Left ventricle myocardium inferior (tissue), 1 donor: ENCODE data around the gene MOSPD3. TPM values are rescaled to one million over a fixed set of nuclear protein-coding genes. Genes with fewer than 3 reads are reported as not detected.

ENCODE experiments used
- DNase-seq: peaks from one replicate; pipeline ENCODE4 v3.0.0-alpha.2; 2020
- H3K27ac ChIP-seq: fragments of 200-600 bp; replicated peaks from 2 replicates; pipeline ENCODE4 v1.8.0; 2021
- H3K27me3 ChIP-seq: fragments of 200-600 bp; 2 replicates; pipeline ENCODE4 v1.8.0; 2021; ENCODE audit warnings: low read depth
- H3K36me3 ChIP-seq: fragments of 200-600 bp; 2 replicates; pipeline ENCODE4 v1.8.0; 2021
- H3K4me1 ChIP-seq: fragments of 200-600 bp; 2 replicates; pipeline ENCODE4 v1.8.0; 2021
- H3K4me3 ChIP-seq: fragments of 200-600 bp; 2 replicates; pipeline ENCODE4 v1.8.0; 2021; ENCODE audit warnings: mild to moderate bottlenecking, moderate library complexity
- H3K9me3 ChIP-seq: fragments of 200-600 bp; replicated peaks from 2 replicates; pipeline ENCODE4 v1.8.0; 2021
- intact Hi-C: fragments of 100-400 bp; cut with micrococcal nuclease; formaldehyde crosslinking; loops from one replicate; pipeline ENCODE4 v1.11.0; 2022
- total RNA-seq: library from RNA; stranded (reverse); fragmentation: NEBNext Ultra II Directional; extraction: Animal tissue kit (Norgen Biotek cat#: 25700); gene quantifications from one replicate; pipeline ENCODE4 v1.2.1, GENCODE V29; 2021
- TF ChIP-seq, protein P1 (sequence below): fragments of 200-600 bp; IDR thresholded peaks from 2 replicates; pipeline ENCODE4 v1.8.0; 2021; ENCODE audit warnings: antibody characterized with exemption, mild to moderate bottlenecking, borderline replicate concordance
- donor health status: DM: no; HTN: yes; CAD: no; lungs with severe emphysema.

Gene MOSPD3
- total RNA-seq, 1 donor from 2014 or later = 10.2 TPM

- H3K9me3 ChIP-seq = no peaks in the 10 kb centered on the region
- no peak overlapping the region for H3K4me3 ChIP-seq
- TF ChIP-seq, protein P1, sequence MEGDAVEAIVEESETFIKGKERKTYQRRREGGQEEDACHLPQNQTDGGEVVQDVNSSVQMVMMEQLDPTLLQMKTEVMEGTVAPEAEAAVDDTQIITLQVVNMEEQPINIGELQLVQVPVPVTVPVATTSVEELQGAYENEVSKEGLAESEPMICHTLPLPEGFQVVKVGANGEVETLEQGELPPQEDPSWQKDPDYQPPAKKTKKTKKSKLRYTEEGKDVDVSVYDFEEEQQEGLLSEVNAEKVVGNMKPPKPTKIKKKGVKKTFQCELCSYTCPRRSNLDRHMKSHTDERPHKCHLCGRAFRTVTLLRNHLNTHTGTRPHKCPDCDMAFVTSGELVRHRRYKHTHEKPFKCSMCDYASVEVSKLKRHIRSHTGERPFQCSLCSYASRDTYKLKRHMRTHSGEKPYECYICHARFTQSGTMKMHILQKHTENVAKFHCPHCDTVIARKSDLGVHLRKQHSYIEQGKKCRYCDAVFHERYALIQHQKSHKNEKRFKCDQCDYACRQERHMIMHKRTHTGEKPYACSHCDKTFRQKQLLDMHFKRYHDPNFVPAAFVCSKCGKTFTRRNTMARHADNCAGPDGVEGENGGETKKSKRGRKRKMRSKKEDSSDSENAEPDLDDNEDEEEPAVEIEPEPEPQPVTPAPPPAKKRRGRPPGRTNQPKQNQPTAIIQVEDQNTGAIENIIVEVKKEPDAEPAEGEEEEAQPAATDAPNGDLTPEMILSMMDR = no peak
- H3K36me3 ChIP-seq = no peaks in the 10 kb centered on the region
- H3K27ac ChIP-seq = no peak overlapping the region
- no peak for DNase-seq
- H3K4me1 ChIP-seq = peaks cover 30% of the 10 kb centered on the region
- no peaks in the 10 kb centered on the region for H3K27me3 ChIP-seq
- intact Hi-C loops = no loop called here
Measured at GRCh38 chr7:100600730-100601038, 11.7 kb upstream of the MOSPD3 start.

DNA sequence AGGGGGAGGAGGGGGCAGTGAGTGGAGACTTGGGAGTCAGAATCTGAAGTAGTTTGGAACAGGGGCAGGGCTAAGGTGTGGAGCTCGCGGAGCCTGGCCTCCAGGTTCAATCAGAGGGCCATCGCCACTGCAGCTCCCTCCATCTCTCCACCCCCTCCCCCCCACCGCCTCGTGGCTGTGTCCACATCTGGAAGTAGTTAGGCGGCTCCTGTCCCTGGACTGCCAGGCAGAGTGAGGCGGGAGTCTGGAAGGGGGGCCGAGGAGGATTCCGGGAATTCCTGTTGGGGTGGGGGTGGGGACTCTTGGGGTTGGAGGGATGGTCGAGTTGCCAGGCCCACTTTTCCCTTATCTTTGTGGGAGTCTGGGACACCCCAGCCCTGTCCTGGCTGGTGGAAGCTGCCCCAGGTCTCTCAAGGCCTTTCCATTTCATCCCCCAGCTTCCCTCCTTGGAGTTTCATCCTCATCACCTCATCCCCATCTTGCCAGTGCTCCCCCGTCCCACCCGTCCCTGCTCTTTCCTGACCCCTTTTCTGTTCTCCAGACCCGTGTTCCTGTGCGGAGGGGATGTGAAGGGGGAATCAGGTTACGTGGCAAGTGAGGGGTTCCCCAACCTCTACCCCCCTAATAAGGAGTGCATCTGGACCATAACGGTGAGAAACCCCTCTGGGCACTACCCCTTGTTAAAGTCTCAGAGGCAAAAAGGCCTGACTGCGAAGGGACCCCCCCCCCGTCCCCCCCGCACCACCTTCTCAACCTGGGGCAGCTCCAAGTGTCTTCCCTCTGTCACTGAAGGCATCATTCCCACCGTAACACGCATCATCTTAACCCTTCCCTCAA is 9.2 kb upstream of the MOSPD3 start:
- DNase-seq = peak; percentile 84
- H3K27ac ChIP-seq = peak overlapping the region; percentile 86
- no peaks in the 10 kb centered on the region for H3K9me3 ChIP-seq
- H3K4me1 ChIP-seq = peaks cover 32% of the 10 kb centered on the region
- TF ChIP-seq, protein P1 = no peak
- peak overlapping the region; percentile 90 for H3K4me3 ChIP-seq
- no peaks in the 10 kb centered on the region for H3K27me3 ChIP-seq
- intact Hi-C loops = no loop called here
- no peaks in the 10 kb centered on the region for H3K36me3 ChIP-seq

- H3K9me3 ChIP-seq = no peaks in the 10 kb centered on the region
- H3K36me3 ChIP-seq = no peaks in the 10 kb centered on the region
- intact Hi-C loops = no loop called here
- no peak for DNase-seq
- peaks cover 32% of the 10 kb centered on the region for H3K4me1 ChIP-seq
- TF ChIP-seq, protein P1 = no peak
- H3K27ac ChIP-seq = peak overlapping the region; percentile 86
- peak overlapping the region; percentile 90 for H3K4me3 ChIP-seq
- H3K27me3 ChIP-seq = no peaks in the 10 kb centered on the region
Measured at GRCh38 chr7:100603726-100604027, 8.7 kb upstream of the MOSPD3 start.

DNA sequence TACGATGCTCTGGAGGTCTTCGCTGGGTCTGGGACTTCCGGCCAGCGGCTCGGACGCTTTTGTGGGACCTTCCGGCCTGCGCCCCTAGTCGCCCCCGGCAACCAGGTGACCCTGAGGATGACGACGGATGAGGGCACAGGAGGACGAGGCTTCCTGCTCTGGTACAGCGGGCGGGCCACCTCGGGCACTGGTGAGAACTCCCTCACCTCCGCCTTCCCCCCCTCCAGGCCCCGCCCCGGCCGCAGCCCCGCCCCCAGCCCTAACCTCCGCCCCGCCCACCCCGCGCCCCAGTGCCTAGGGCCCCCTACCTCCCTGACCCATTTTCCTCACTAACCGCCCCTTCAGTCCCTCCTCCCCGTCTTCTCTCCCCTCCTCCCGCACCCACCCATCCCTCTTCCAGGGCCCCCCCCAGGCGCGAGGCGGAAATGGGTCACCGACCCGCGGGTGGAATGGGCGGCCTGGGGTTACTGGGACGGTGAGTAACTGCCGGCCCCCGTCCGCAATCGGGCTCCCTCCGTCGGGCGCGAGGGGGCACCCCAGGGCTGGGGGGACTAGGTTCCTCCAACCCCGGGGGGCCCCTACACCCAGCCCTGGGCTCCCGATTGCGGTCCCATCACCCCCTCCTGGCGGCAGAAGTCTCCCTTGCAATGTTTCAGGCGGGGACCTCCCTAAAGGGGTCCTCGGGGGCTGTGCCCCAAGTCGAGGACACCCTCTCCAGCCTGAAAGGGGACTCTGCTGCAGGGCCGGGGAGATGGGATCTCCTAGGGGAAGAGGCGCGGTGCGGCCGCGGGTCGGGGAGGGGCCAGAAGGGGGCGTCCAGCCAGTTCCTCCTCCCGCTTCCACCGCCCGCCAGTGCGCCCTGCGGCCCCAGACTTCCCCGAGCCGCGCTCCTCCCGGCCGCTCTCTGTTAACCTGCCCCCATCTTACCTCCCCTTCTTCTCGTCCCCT is 8.0 kb upstream of the MOSPD3 start:
- Histone ChIP-seq H3K9me3 (no peaks in the 10 kb centered on the region), H3K4me1 (peaks cover 32% of the 10 kb centered on the region), H3K36me3 (no peaks in the 10 kb centered on the region), H3K27me3 (no peaks in the 10 kb centered on the region), H3K27ac (peak overlapping the region; percentile 86), H3K4me3 (peak overlapping the region; percentile 90)
- TF ChIP-seq, protein P1 = peak; percentile 53
- peak; percentile 85 for DNase-seq
- intact Hi-C loops = no loop called here

DNA sequence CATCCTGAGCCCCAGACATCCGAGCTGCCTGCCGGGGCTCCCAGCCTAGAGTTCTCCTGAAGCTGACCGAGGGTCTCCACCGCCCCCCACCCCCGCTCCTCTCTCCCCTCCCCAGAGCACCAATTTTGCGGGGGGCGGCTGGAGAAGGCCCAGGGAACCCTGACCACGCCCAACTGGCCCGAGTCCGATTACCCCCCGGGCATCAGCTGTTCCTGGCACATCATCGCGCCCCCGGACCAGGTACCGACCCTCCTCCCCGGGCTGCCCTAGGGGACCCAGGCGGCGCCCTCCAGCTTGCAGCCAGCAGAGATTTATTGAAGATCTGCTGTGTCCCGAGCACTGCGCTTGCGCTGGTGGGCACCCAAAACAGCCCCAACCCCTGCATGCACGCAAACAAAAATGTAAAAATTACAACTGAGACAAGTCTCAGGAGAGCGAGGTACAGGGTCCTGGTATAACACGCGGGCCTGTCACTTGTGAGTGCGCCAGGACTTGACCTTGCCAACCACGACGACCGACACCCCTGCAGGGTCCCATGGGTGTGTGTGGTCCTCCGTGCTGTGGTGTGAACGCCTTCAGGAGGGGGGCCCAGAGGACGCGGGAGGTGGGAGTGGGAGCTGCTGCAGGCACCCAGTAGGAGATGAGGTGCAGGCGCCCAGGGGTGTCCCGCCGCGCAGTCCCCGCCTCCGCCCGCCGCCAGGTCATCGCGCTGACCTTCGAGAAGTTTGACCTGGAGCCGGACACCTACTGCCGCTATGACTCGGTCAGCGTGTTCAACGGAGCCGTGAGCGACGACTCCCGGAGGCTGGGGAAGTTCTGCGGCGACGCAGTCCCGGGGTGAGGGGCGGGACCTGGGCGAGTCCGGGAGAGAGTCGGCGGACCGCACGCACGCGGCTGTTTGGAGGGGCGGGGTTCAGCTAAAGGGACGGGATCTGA is 7.1 kb upstream of the MOSPD3 start:
- peak; percentile 60 for DNase-seq
- TF ChIP-seq, protein P1 = no peak
- Histone ChIP-seq H3K4me1 (peaks cover 32% of the 10 kb centered on the region), H3K27me3 (no peaks in the 10 kb centered on the region), H3K27ac (peak overlapping the region; percentile 86), H3K4me3 (peak overlapping the region; percentile 90), H3K9me3 (no peaks in the 10 kb centered on the region), H3K36me3 (no peaks in the 10 kb centered on the region)
- intact Hi-C loops = no loop called here
